Tongue (tissue), 2 donors: ENCODE measurements around the gene DOCK9. TPM values are rescaled to one million over a fixed set of nuclear protein-coding genes. Genes with fewer than 3 reads are reported as not detected.
A peak's percentile ranks its signal among the peaks of the same experiment; 100 is the strongest.

Experiments used
- DNase-seq: peaks from one replicate; pipeline ENCODE4 v3.0.0-alpha.2; 2015
- total RNA-seq: library from RNA; depleted of rRNA; stranded (reverse); fragments of >200 nt; gene quantifications from one replicate; pipeline ENCODE4 v1.2.3, GENCODE V29; 2014

Gene DOCK9
- total RNA-seq, 1 donor from 2014 or later: 143 TPM

DNA sequence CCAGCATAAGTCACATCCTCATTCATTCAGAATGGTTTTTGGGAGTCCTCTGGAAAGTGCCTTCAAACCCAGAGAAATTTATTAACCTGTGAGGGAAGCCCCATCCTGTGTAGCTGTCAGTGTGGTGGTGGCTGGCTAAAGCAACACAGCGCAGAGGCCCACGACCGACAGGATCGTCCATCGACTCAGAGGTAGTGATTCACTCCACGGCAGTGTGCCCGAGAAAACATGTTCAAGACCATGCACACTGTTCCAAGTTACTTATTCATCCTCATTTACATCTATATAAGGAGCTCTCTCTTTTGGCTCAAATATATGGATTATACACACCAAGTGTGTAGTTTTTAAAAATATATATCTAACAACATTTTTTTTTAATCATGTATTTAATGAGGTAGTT is 129.1 kb downstream of the DOCK9 start:
- no peak for DNase-seq

GRCh38 chr13:98847780-98848179 is 130.1 kb downstream of the DOCK9 start:
- DNase-seq: peak; percentile 35

DNA sequence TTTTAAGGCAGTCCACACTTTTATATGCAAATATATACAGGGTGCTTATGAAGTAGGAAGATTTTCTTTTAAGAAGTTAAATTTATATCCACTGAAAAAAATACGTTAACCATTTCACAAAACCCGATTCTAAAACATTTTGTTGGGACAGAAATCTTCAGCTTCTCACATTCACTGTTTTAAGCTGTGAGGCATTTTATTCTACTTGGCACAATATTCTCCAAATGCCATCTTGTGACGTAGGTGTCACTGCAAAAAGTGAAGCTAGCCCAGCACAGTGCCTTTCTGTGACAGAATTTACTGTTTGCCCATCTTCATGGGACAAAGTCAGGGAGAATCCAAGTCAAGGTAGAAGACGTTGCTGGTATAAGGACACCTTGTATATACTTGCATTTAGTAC is 130.9 kb downstream of the DOCK9 start:
- no peak for DNase-seq

DNA sequence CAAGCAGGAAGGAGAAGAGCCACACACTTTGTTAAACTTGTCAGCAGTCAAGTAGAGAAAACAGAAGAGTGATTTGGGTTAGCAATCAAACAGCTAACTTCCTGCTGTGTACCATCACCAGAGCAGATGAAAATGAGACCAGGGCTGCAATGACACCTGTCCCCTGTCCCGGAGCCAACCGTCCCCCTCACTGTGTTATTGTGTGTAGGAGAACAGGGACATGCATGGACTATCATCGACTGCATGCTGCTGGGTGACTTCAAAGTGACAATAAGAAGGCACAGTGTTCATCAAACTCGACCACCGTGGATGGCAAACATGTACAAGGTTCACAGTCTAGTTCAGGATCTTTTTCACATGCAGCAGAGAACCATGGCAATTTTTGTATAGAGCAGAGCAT is 131.3 kb downstream of the DOCK9 start:
- DNase-seq: no peak

DNA sequence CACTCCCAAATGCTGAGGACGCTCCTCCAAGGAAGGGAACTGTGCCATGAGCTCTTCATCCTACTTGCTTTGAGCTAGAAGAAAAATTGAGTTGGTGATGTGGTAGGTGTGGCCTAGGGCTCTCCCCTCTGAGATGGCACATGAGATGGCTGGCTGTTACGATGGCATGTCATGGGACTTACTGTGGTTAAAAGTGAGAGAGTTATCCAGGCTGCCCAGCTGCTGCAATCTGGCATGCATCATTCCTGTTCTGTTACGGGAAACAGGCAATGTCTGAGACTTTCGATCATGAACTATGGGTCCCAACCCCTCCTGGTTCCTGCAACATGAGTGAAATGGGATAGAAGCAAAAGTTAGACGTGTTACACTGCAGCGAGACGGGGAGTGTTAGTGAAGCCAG is 132.1 kb downstream of the DOCK9 start:
- DNase-seq: peak; percentile 90

GRCh38 chr13:98844021-98844420 is 133.8 kb downstream of the DOCK9 start:
- DNase-seq: no peak

GRCh38 chr13:98843482-98843877 is 134.4 kb downstream of the DOCK9 start:
- peak; percentile 79 for DNase-seq

- peak; percentile 88 for DNase-seq
Observed at GRCh38 chr13:98842858-98843481, 134.9 kb downstream of the DOCK9 start.

GRCh38 chr13:98842070-98842469 is 135.8 kb downstream of the DOCK9 start:
- DNase-seq: no peak

GRCh38 chr13:98839856-98840769 is 137.8 kb downstream of the DOCK9 start:
- peak; percentile 78 for DNase-seq

DNA sequence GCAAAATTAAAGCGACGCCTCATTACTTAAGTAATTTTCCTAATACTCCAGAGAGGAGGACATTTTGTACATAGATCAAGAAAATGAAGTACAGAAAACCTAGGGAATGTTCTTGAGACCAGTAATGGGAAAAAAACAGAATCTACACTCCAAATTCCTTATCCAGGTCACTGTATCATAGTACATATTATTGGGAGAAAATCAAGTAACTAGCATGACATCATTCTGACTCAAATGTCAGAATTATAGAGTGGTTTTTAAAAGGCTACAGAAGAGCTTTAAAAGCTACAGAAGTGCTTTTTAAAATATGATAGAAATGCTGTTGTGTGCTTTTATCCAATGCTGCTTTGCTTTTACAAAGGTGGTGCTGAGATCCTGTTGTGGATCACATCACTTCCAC is 139.1 kb downstream of the DOCK9 start:
- no peak for DNase-seq

DNA sequence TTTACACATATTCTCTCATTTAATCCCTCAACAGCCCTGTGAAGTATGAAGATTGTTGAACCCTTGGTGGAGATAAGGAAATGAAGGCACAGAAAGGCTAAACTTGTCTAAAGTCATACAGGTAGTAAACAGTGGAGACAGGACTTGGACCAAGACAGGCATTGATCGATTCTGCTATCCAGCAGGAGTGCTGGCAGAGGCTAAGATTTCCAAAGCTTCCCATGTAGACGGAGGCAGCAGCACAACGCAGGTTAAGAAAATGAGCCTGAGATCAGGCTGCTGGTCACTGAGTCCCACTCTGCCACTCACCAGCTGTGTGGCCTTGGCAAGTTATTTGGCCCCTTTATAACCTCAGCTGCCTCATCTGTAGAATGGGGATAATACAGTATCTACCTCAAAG is 140.0 kb downstream of the DOCK9 start:
- DNase-seq: no peak

- DNase-seq: no peak
Observed at GRCh38 chr13:98835156-98835555, 142.7 kb downstream of the DOCK9 start.

GRCh38 chr13:98834254-98834960 is 143.5 kb downstream of the DOCK9 start:
- DNase-seq: no peak

- DNase-seq: peak; percentile 37
Observed at GRCh38 chr13:98831236-98831635, 146.6 kb downstream of the DOCK9 start.

GRCh38 chr13:98829541-98829940 is 148.3 kb downstream of the DOCK9 start:
- no peak for DNase-seq

DNA sequence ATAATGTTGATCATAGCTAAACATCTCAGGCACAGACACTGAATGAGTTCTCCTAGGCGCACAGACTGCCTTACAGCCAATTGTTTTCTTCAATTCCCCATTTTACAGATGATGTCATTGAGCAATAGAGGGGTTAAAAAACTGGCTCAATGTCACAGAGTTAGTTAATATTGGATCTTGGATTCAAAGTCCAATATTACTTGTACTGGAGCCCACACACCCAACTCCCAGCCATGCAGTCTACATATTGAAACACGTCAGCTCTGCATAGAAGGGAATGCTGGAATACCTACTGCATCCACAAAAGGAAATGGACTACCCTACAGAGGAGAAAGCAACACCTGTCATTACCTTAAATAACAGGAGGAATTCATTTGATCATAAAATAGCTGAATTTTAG is 149.2 kb downstream of the DOCK9 start:
- DNase-seq: no peak

- no peak for DNase-seq
Observed at GRCh38 chr13:98827449-98827848, 150.4 kb downstream of the DOCK9 start.

DNA sequence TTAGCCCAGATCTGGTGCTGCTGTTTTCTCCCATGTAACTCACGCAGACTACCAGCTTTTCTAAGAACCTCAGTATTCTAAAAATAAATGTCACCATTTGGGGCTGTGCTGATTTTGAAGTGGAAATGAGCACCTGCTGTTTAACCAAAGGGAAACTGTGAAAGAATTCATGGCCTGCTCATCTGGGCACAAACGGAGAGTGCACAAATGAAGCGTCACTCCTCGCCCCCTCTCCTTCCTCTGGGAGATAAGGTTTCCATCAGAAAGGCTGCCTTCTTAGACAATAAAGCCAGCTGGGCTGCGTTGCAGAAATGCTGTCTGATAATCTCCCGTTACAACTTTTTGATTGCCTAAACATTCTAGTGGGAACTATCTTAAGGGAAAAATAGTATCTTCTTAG is 151.7 kb downstream of the DOCK9 start:
- peak; percentile 65 for DNase-seq

DNA sequence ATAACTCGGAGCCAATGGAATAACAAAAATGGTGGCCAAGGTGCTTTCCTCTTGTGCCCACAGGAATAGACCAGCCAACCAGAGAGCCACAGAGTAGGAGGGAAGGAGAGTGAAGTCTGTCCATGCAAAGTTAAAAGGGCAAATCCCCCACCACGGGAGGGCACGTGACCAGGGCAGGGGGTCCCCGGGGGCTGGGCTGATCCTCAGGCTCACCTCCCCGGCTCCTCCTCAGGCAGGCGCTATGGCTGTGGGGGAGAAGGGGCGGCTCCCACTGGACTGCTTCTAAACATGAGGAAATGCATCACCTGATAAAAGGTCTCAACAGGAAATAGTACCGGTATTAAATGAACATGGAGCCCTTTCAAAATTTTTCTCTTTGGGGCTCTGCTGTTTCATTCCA is 152.2 kb downstream of the DOCK9 start:
- DNase-seq: no peak

GRCh38 chr13:98824376-98825160 is 153.3 kb downstream of the DOCK9 start:
- DNase-seq: no peak

GRCh38 chr13:98823442-98823841 is 154.4 kb downstream of the DOCK9 start:
- no peak for DNase-seq
